ENCODE results near the gene UPK3BL2. TPM values are rescaled to one million over a fixed set of nuclear protein-coding genes. Genes with fewer than 3 reads are reported as not detected.
"Not testable (repeated sequence)": the region's sequence is repeated elsewhere in the genome, so short reads cannot be mapped to it uniquely, and the experiment has no call there.

Gene UPK3BL2
- total RNA-seq, 4 donors from 2014 or later: 2.7 to 19.5 (median 13.2) TPM

DNA sequence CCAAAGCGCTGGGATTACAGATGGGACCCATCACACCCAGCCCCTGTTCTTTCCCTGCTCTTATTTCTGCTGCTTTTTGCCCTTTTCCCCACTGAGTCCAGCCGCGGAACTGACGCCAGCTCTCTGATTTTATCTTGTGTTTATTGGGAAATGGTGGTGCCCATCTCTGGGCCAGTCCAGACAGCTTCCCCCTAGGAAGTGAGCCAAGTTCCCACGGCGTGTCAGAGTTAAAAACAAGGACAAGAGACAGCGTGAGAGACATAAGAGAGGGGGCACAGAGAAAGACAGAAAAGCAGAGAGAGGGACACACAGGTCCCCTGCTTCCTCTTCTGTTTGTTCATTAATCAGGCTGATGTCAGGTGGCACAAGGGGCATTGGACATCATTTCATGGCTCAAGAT is 11.9 kb downstream of the UPK3BL2 start:
- WGBS, 2 donors: no CpG with 5 or more reads among the region's 7 CpGs
- H3K27ac ChIP-seq; H3K4me3 ChIP-seq (replicated peaks in 1 of 3); H3K9me3 ChIP-seq; H3K27me3 ChIP-seq; H3K36me3 ChIP-seq; H3K4me1 ChIP-seq; intact Hi-C loops (cut with DNase I): not testable (repeated sequence)
- DNase-seq: peak in 1 of 2 donors; percentile 9

DNA sequence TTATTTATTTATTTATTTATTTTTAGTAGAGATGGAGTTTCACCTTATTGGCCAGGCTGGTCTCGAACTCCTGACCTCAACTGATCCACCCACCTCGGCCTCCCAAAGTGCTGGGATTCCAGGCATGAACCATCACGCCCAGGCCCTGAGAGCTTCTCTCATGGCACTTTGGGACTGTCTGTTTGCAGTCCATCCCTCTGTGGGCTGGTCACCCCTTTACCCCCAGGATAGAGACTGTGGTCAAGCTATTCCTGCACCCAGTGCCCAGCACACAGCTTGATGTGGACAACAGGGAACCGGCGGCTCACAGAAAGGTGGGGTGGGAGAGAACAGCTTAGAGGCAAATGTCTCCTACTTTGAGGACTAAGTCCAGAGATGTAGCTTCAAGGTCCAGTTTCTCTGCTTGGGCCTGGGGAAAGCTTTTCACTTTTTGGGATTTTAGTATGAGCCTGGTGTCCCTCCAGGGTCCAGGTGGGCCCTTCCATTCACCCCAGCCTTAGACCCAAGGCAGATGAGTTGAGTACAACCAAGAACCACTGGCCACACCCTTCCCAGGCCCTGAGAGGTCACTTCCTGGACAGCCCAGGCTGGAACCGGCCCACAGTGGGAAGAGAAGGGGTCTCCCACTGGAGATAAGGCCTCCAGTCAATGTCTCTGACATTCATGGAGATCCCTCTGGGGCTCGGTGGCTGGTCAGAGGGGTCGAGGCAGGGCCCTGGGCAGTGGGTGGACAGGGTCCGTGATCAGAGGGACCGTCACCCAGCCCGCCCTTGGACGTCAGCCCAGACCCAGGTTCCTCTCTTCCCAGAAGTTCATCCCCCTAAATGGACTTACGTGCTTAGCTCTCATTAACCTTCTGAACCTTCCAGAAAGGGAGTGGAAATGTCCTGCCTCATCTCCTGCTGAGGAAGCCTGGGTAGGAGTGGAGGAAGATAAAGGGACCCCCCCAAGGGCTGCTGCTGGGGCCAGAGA is 15.4 kb downstream of the UPK3BL2 start:
- H3K4me3 ChIP-seq (replicated peaks in 1 of 3); H3K27ac ChIP-seq; H3K27me3 ChIP-seq; intact Hi-C loops (cut with DNase I); H3K9me3 ChIP-seq; DNase-seq; H3K4me1 ChIP-seq; H3K36me3 ChIP-seq: not testable (repeated sequence)
- WGBS, 2 donors: 90% methylated on average over 2 of the region's 13 CpGs; no CpG with 5 or more reads in 1 of the 2 donors

DNA sequence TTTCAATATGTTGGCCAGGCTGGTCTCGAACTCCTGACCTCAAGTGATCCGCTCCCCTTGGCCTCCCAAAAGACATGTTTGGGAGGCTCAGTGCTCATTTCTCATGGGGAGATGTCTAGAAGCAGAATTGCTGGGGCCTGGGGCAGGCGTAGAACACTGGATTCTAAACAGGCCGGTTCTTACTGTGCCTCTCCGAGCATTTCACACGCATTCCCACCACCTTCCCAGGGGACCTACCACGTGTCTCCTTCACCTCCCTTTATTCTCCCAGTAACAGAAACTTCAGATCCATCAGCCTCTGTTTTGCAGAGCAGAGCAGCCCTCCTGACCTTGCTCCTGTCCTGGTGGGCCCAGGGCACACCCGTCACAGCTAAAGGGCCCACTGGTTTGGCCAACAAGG is 16.3 kb downstream of the UPK3BL2 start:
- DNase-seq; H3K36me3 ChIP-seq; H3K9me3 ChIP-seq; H3K27me3 ChIP-seq; H3K4me1 ChIP-seq; intact Hi-C loops (cut with DNase I); H3K27ac ChIP-seq; H3K4me3 ChIP-seq (replicated peaks in 1 of 3): not testable (repeated sequence)
- 44 to 67% methylated on average over 1 of the region's 8 CpGs for WGBS, 2 donors

DNA sequence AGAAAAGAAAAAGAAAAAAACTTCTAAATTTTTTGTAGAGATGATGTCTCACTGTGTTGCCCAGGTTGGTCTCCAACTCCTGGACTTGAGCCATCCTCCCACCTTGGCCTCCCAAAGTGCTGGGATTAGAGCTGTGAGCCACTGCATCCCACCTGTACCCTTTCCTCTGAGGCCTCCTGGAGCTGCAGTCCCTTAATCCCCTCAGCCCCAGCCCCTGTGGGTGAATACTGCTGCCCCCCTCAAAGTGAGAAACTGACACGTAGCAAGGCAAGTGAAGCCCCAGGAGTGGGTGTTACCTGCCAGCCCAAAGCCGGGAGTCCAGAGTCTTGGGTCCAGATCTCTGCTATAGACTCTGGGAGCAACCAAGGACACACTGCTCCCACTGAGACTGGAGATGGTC is 18.7 kb downstream of the UPK3BL2 start:
- H3K9me3 ChIP-seq; intact Hi-C loops (cut with DNase I); H3K36me3 ChIP-seq; H3K4me3 ChIP-seq (replicated peaks in 1 of 3); H3K27ac ChIP-seq; DNase-seq; H3K27me3 ChIP-seq; H3K4me1 ChIP-seq: not testable (repeated sequence)
- WGBS, 2 donors: 33% methylated on average over 1 of the region's 2 CpGs; no CpG with 5 or more reads in 1 of the 2 donors

DNA sequence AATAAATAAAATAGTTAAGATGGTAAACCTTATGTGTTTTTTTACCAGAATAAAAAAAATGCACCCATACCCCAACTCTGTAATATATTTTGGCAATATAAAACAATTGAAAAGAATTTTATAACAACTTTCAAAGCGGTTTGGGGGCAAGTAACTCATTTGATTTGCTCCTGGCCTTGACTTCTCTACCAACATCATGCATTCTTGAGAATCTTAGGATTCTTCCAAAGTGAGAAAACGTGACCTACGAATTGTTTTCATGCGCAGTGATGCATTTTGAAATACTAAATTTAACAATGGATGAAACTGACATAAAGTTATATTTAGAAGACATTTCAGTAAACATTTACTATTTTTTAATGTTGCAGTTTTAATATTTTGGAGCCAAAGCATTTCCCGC is 22.7 kb downstream of the UPK3BL2 start:
- H3K36me3 ChIP-seq; DNase-seq; H3K9me3 ChIP-seq; intact Hi-C loops (cut with DNase I); H3K4me3 ChIP-seq (replicated peaks in 1 of 3); H3K4me1 ChIP-seq; H3K27ac ChIP-seq; H3K27me3 ChIP-seq: not testable (repeated sequence)
- 90% methylated on average over 4 of the region's 5 CpGs; no CpG with 5 or more reads in 1 of the 2 donors for WGBS, 2 donors

DNA sequence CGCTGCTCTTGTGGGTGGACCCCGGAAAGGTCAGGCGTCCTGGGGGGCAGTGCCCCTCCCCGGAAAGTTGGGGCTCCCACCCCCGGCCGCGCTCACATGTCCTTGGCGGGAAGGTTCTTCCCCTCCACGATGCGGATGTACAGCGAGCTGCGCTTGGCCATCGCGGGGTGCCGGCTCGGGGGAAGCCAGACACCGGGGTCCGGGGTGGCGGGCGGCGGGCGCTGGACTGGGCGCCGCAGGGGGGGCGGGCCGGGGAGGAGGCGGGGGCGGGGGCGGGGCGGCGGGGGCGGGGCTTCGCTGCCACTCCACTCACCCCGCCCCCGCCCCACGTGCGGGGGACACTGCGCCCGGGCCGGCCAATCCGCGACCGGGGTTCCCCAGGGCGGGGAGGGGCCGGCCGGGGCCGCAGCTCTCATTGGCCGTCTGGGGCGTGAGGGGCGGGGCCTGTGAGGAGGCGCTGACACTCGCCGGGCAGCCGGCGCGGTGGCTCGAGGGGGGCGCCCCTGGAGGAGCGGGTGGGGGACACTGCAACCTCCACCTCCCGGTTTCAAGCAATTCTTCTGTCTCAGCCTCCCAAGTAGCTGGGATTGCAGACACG is 25.8 kb downstream of the UPK3BL2 start, which contains the start of gene RASA4B:
TSS of gene RASA4B (minus strand) at position 228 of the 598 bp plus-strand sequence. CDS start at position 161, 67 bp downstream.
- H3K4me1 ChIP-seq; H3K36me3 ChIP-seq; H3K27me3 ChIP-seq; intact Hi-C loops (cut with DNase I); H3K9me3 ChIP-seq; H3K4me3 ChIP-seq (replicated peaks in 1 of 3); H3K27ac ChIP-seq: not testable (repeated sequence)
- WGBS, 2 donors: no CpG with 5 or more reads among the region's 61 CpGs
- DNase-seq: peak in 1 of 2 donors; percentile 1

DNA sequence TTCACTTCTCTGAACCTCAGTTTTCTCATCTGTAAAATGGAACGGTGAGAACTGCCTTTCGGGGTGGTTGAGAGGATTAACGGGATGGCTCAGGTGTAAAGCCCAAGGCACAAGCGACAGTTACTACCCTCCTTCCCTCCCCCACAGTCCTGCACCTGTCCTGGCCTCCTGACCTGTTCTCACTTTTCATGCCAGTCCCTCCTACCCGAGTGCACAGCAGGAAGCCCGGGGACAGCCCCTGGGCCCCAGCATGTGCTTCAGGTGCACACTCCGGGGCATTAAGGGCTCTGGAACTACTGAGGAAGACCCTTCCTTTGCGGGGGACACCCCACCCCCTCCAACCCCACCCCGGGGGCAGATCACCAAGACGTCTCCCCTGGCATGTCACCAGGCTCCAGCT is 26.5 kb downstream of the UPK3BL2 start:
- DNase-seq; H3K4me1 ChIP-seq; H3K4me3 ChIP-seq (replicated peaks in 1 of 3); H3K27me3 ChIP-seq; intact Hi-C loops (cut with DNase I); H3K9me3 ChIP-seq; H3K27ac ChIP-seq; H3K36me3 ChIP-seq: not testable (repeated sequence)
- WGBS, 2 donors: no CpG with 5 or more reads among the region's 10 CpGs

DNA sequence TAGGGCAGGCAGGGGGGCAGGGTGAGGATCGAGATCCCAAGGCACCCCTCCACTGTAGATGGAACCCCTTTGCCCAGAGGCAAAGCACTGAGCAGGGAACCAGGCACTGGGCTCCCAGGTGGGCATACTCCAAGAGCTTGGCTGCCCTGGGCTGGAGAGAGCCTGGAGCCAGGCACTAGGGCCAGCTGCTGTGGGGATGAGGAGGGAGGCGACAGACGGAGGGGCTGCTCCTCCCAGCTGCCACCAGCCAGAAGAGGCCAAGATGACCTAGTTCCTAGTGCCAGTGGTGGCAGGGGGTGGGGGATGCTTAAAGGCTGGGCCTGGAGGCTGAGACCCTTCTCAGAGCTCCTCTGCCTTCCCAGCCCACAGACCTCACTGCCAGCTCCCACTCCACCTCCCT is 27.6 kb downstream of the UPK3BL2 start:
- WGBS, 2 donors: no CpG with 5 or more reads among the region's 3 CpGs
- H3K27me3 ChIP-seq; H3K36me3 ChIP-seq; H3K4me1 ChIP-seq; intact Hi-C loops (cut with DNase I); H3K27ac ChIP-seq; H3K4me3 ChIP-seq (replicated peaks in 1 of 3); DNase-seq; H3K9me3 ChIP-seq: not testable (repeated sequence)

DNA sequence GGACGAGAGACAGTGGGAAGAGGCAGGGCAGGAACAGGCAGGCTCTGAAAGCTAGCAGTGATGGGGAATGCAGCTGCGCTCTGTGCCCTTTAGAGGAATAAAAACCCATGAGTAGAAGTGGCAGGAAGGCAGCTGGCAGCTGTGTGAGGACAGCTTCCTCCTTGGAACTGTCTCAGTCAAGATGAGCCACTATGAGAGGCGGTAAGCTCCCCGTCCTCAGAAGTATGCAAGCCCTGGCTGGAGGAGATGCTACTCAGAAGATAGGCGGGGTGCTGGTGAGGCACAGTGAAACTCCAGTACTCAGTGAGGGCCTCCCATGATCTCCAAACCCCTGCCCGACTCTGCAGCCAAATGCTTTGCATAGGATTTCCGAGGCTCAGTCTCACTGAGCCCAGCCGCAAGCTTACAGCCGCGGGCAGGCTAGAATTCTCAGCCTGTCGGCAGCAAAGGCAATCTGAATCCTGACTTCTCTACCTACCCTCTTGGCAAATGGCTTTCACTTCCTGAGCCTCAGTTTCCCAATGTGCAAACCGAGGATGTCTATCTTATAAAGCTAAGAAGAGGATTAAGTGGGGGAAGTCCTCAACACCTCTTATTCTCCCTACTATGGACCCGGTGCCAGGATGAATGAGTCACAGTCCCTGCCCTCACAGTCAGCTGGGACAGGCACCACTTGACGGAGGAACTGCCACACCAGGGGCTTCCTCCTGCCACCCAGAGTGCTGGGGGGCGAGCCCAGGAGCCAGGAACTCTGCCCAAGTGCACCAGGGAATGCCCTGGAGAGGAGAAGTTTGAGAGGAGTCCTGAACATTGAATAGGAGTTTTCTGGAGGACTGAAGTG is 28.4 kb downstream of the UPK3BL2 start:
- H3K9me3 ChIP-seq; intact Hi-C loops (cut with DNase I); DNase-seq; H3K27me3 ChIP-seq; H3K4me3 ChIP-seq (replicated peaks in 1 of 3); H3K36me3 ChIP-seq; H3K4me1 ChIP-seq; H3K27ac ChIP-seq: not testable (repeated sequence)
- WGBS, 2 donors: no CpG with 5 or more reads among the region's 15 CpGs

DNA sequence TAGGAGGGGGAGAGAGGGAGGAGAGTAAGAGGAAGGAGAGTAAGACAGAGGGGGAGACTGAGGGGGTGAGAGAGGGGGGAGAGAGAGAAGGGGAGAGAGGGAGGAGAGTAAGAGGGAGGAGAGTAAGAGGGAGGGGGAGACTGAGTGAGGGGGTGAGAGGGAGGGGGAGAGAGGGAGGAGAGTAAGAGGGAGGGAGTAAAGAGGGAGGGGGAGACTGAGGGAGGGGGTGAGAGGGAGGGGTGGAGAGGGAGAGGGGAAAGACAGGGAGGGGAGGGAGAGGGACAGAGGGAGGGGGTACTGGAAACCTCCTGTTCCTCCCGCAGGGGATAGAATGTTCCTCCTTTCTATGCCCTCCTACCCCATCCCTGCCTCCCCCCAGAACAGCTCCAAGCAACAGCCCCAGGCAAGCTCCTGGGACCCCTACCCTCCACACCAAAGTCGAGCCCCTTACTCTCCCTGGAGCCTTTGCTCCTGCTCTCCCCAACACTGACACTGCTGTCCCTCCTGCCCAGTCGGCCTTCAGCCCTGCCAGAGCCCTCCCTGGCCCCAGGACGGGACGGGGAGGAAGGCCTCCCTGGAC is 30.8 kb downstream of the UPK3BL2 start:
- H3K4me3 ChIP-seq (replicated peaks in 1 of 3); H3K4me1 ChIP-seq; H3K27me3 ChIP-seq; H3K36me3 ChIP-seq; intact Hi-C loops (cut with DNase I); H3K9me3 ChIP-seq: not testable (repeated sequence)
- peak overlapping the region; percentile 29 to 67 (median 65) for H3K27ac ChIP-seq
- WGBS, 2 donors: 3 to 12% methylated on average over 2 to 5 of the region's 5 CpGs
- peak; percentile 9 to 64 for DNase-seq

DNA sequence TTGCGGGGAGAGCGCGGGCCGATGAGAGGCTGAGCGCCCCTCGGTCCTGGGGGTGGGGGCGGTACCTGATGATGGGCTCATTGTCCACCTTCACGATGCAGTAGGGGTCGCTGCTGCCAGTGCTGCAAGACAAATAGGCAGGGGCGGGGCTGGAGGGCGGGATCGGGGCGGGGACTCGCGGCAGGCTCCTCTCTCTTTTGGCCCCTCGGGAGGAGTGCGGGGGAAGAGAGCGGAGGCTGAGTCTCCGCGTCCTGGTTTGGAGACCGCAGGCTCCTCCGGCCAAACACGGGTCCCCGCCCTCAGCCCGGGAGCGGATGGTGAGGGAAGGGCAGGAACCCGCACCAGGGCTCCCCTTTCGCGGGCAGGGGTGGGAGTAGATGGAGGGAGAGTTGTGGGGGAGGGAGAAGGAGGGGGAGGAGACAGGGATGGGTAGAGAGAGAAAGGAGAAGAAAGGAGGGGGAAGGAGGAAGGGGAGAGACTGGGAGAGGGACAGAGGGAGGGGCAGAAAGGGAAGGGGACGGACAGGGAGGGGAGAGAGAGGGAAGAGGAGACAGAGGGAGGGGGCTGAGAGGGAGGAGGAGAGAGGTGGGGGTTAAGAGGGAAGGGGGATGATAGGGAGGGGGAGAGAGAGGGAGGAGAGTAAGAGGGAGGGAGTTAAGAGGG is 31.5 kb downstream of the UPK3BL2 start:
- H3K27me3 ChIP-seq; intact Hi-C loops (cut with DNase I); H3K9me3 ChIP-seq; H3K4me1 ChIP-seq; DNase-seq; H3K4me3 ChIP-seq (replicated peaks in 1 of 3); H3K27ac ChIP-seq; H3K36me3 ChIP-seq: not testable (repeated sequence)
- no CpG with 5 or more reads among the region's 30 CpGs for WGBS, 2 donors
